GM13977 (cell line): ENCODE data around the gene ART3.
"Not testable (repeated sequence)": the region's sequence is repeated elsewhere in the genome, so short reads cannot be mapped to it uniquely, and the experiment has no call there.

Experiments
- DNase-seq: peaks from one replicate; pipeline ENCODE4 v3.0.0; 2012; ENCODE audit warnings: low spot score
- CTCF ChIP-seq: IDR thresholded peaks from 2 replicates; pipeline ENCODE4 v1.5.1; 2012; ENCODE audit warnings: mild to moderate bottlenecking, control low read depth; ENCODE audit not compliant: insufficient read depth; ENCODE audit errors: extremely low read depth, missing control alignments
- in situ Hi-C: fragments of 300-500 bp; cut with MboI; formaldehyde crosslinking; loops from one replicate; pipeline ENCODE4 v1.12.0; 2022; ENCODE audit warnings: low sequenced_read_pairs, low pct_unique_long_range_greater_than_20kb, mixed read lengths, inconsistent platforms; ENCODE audit not compliant: unreplicated experiment

ART3 gene

GRCh38 chr4:76049860-76050416 lies 24.6 kb upstream of the ART3 start:
- DNase-seq = not testable (repeated sequence)
- in situ Hi-C loops = loop anchor here (25.0 kb wide), 1 partner anchor 138 kb away; the partner anchor contains the start of gene PPEF2

GRCh38 chr4:76050560-76051050 lies 23.9 kb upstream of the ART3 start:
- DNase-seq = not testable (repeated sequence)
- in situ Hi-C loops = loop anchor here (25.0 kb wide), 1 partner anchor 138 kb away; the partner anchor contains the start of gene PPEF2

GRCh38 chr4:76053730-76054129 lies 20.8 kb upstream of the ART3 start:
- TF ChIP-seq CTCF = no peak
- in situ Hi-C loops = loop anchor here (25.0 kb wide), 1 partner anchor 141 kb away; the partner anchor contains the start of gene PPEF2
- no peak for DNase-seq

GRCh38 chr4:76055016-76055415 lies 19.5 kb upstream of the ART3 start:
- in situ Hi-C loops = loop anchor here (25.0 kb wide), 1 partner anchor 143 kb away; the partner anchor contains the start of gene PPEF2
- DNase-seq = peak; percentile 81
- TF ChIP-seq CTCF = no peak

GRCh38 chr4:76055421-76055820 lies 19.1 kb upstream of the ART3 start:
- no peak for TF ChIP-seq CTCF
- in situ Hi-C loops = loop anchor here (25.0 kb wide), 1 partner anchor 143 kb away; the partner anchor contains the start of gene PPEF2
- no peak for DNase-seq

- DNase-seq = peak; percentile 61
- no peak for TF ChIP-seq CTCF
- in situ Hi-C loops = loop anchor here (25.0 kb wide), 1 partner anchor 146 kb away; the partner anchor contains the start of gene PPEF2
Measured at GRCh38 chr4:76058302-76058701, 16.2 kb upstream of the ART3 start.

GRCh38 chr4:76058888-76059426 lies 15.6 kb upstream of the ART3 start:
- TF ChIP-seq CTCF = no peak
- DNase-seq = no peak
- in situ Hi-C loops = loop anchor here (25.0 kb wide), 1 partner anchor 147 kb away; the partner anchor contains the start of gene PPEF2
